IPS-NIHi11 (cell line): ENCODE results near the gene DIP2A.

Experiments
- DNase-seq: peaks from one replicate; pipeline ENCODE4 v3.0.0; 2012; ENCODE audit warnings: mixed read lengths, low spot score

Gene DIP2A

GRCh38 chr21:46597896-46598343 is 139.2 kb downstream of the DIP2A start:
- DNase-seq = no peak

- DNase-seq = peak; percentile 41
Measured at GRCh38 chr21:46598581-46599572, 140.2 kb downstream of the DIP2A start.

- DNase-seq = no peak
Measured at GRCh38 chr21:46600305-46600704, 141.6 kb downstream of the DIP2A start.

GRCh38 chr21:46600978-46601377 is 142.3 kb downstream of the DIP2A start:
- DNase-seq = no peak

- peak; percentile 80 for DNase-seq
Measured at GRCh38 chr21:46603228-46603627, 144.5 kb downstream of the DIP2A start.

GRCh38 chr21:46604329-46604974 is 145.8 kb downstream of the DIP2A start:
- no peak for DNase-seq

GRCh38 chr21:46604975-46605766 is 146.5 kb downstream of the DIP2A start, which contains the start of gene S100B:
S100B (minus strand) TSS chr21:46605082; CDS start chr21:46602415, 2,667 bp downstream.
- DNase-seq = peak; percentile 72

- DNase-seq = no peak
Measured at GRCh38 chr21:46605767-46606426, 147.2 kb downstream of the DIP2A start.

- no peak for DNase-seq
Measured at GRCh38 chr21:46606427-46606813, 147.7 kb downstream of the DIP2A start.

- DNase-seq = no peak
Measured at GRCh38 chr21:46607636-46608035, 148.9 kb downstream of the DIP2A start.

- no peak for DNase-seq
Measured at GRCh38 chr21:46608672-46609111, 150.0 kb downstream of the DIP2A start.

- no peak for DNase-seq
Measured at GRCh38 chr21:46610018-46610701, 151.5 kb downstream of the DIP2A start.

GRCh38 chr21:46613391-46613790 is 154.7 kb downstream of the DIP2A start:
- DNase-seq = no peak

- no peak for DNase-seq
Measured at GRCh38 chr21:46616050-46616449, 157.4 kb downstream of the DIP2A start.

- DNase-seq = no peak
Measured at GRCh38 chr21:46616656-46617055, 158.0 kb downstream of the DIP2A start.

GRCh38 chr21:46617267-46618051 is 158.8 kb downstream of the DIP2A start:
- no peak for DNase-seq

- no peak for DNase-seq
Measured at GRCh38 chr21:46618738-46619379, 160.2 kb downstream of the DIP2A start.
